HEK293T (cell line): ENCODE measurements around the gene SCN9A.

Experiments
- ARNT ChIP-seq: fragments of 450-650 bp; IDR thresholded peaks from 2 replicates; pipeline ENCODE4 v1.6.1; 2017; ENCODE audit warnings: mild to moderate bottlenecking
- BHLHE40 ChIP-seq: fragments of 450-650 bp; IDR thresholded peaks from 2 replicates; pipeline ENCODE4 v1.6.1; 2016; ENCODE audit warnings: mild to moderate bottlenecking, moderate library complexity, borderline replicate concordance
- ELF4 ChIP-seq: fragments of 450-650 bp; IDR thresholded peaks from 2 replicates; pipeline ENCODE4 v1.6.1; 2017; ENCODE audit warnings: antibody characterized with exemption
- FOXA1 ChIP-seq: fragments of 450-650 bp; IDR thresholded peaks from 2 replicates; pipeline ENCODE4 v1.6.1; 2016; ENCODE audit warnings: mild to moderate bottlenecking
- FOXK2 ChIP-seq: fragments of 450-650 bp; IDR thresholded peaks from 2 replicates; pipeline ENCODE4 v1.6.1; 2016; ENCODE audit warnings: mild to moderate bottlenecking
- FOXM1 ChIP-seq: fragments of 450-650 bp; IDR thresholded peaks from 2 replicates; pipeline ENCODE4 v1.6.1; 2017; ENCODE audit warnings: mild to moderate bottlenecking, borderline replicate concordance
- L3MBTL2 ChIP-seq: fragments of 450-650 bp; conservative IDR thresholded peaks from 2 replicates; pipeline ENCODE4 v1.6.1; 2016; ENCODE audit warnings: mild to moderate bottlenecking
- NFRKB ChIP-seq: fragments of 450-650 bp; IDR thresholded peaks from 2 replicates; pipeline ENCODE4 v1.6.1; 2016; ENCODE audit warnings: mild to moderate bottlenecking, moderate library complexity
- SP1 ChIP-seq: fragments of 450-650 bp; IDR thresholded peaks from 2 replicates; pipeline ENCODE4 v1.6.1; 2017
- SUZ12 ChIP-seq: fragments of 450-650 bp; IDR thresholded peaks from 2 replicates; pipeline ENCODE4 v1.6.1; 2016; ENCODE audit warnings: mild to moderate bottlenecking
- TARDBP ChIP-seq: fragments of 450-650 bp; IDR thresholded peaks from 2 replicates; pipeline ENCODE4 v1.6.1; 2016
- ZNF384 ChIP-seq: fragments of 450-650 bp; IDR thresholded peaks from 2 replicates; pipeline ENCODE4 v1.6.1; 2016

- TF ChIP-seq SUZ12 (no peak), FOXA1 (no peak), FOXK2 (no peak), ARNT (no peak), SP1 (no peak), ELF4 (no peak), L3MBTL2 (no peak), ZNF384 (no peak), FOXM1 (no peak), BHLHE40 (no peak), NFRKB (no peak), TARDBP (no peak)
Measured at GRCh38 chr2:166380615-166381014, 4.9 kb upstream of the SCN9A start.
